CD4-positive, alpha-beta T cell treated with Interleukin-6 at 100 ng/mL for 8 hours (primary cell): Measurements from ENCODE around the gene PDXDC1.
"Not testable (repeated sequence)": the region's sequence is repeated elsewhere in the genome, so short reads cannot be mapped to it uniquely, and the experiment has no call there.

Source experiments
- DNase-seq: peaks from one replicate; pipeline ENCODE4 v3.0.0-alpha.2; 2020; ENCODE audit warnings: mixed read lengths, low spot score

The PDXDC1 gene

GRCh38 chr16:15163055-15163454 is 188.2 kb downstream of the PDXDC1 start:
- not testable (repeated sequence) for DNase-seq

- DNase-seq, result not testable (repeated sequence)
These were observed 191.4 kb downstream of the PDXDC1 start for GRCh38 chr16:15166177-15166576.

GRCh38 chr16:15168303-15168702 is 193.5 kb downstream of the PDXDC1 start:
- DNase-seq, result not testable (repeated sequence)

- not testable (repeated sequence) for DNase-seq
These were observed 194.3 kb downstream of the PDXDC1 start for GRCh38 chr16:15168953-15169652.

- not testable (repeated sequence) for DNase-seq
These were observed 205.1 kb downstream of the PDXDC1 start for GRCh38 chr16:15179909-15180308.

GRCh38 chr16:15180946-15181345 is 206.1 kb downstream of the PDXDC1 start:
- DNase-seq, result not testable (repeated sequence)

GRCh38 chr16:15184000-15184399 is 209.2 kb downstream of the PDXDC1 start:
- DNase-seq, result not testable (repeated sequence)
